MCF 10A (cell line): Measurements from ENCODE around the gene RAD51B. TPM values are rescaled to one million over a fixed set of nuclear protein-coding genes. Genes with fewer than 3 reads are reported as not detected.

ENCODE experiments used
- BruUV-seq: library from RNA; stranded (reverse); fragments of 400-500 nt; replicated peaks from 2 replicates; lab custom pipeline; 2021; lab: Mats Ljungman, UMichigan
- CTCF ChIA-PET: fragments of 300-600 bp; sonication (Branson Sonifier 250); formaldehyde crosslinking; extraction: SDS; loops from one replicate; lab custom pipeline; 2021; ENCODE audit warnings: antibody characterized with exemption, inconsistent platforms; lab: Yijun Ruan, JAX
- POLR2A ChIA-PET: fragments of 300-600, 350-650 bp; sonication (Branson Sonifier 250); formaldehyde crosslinking; extraction: SDS; loops from one replicate; lab custom pipeline; 2020; ENCODE audit warnings: antibody characterized with exemption, inconsistent platforms; lab: Yijun Ruan, JAX
- DNase-seq: peaks from one replicate; pipeline ENCODE4 v3.0.0-alpha.2; 2018; ENCODE audit not compliant: unreplicated experiment
- H3K27ac Mint-ChIP-seq: one replicate; pipeline ENCODE4 v1.8.0; 2022; ENCODE audit warnings: mild to moderate bottlenecking, low read depth, mixed read lengths; ENCODE audit not compliant: unreplicated experiment
- H3K27me3 Mint-ChIP-seq: one replicate; pipeline ENCODE4 v1.8.0; 2022; ENCODE audit warnings: mixed read lengths; ENCODE audit not compliant: insufficient read depth, unreplicated experiment
- H3K36me3 Mint-ChIP-seq: one replicate; pipeline ENCODE4 v1.8.0; 2022; ENCODE audit warnings: mild to moderate bottlenecking, moderate library complexity, mixed read lengths; ENCODE audit not compliant: insufficient read depth, unreplicated experiment
- H3K4me1 Mint-ChIP-seq: one replicate; pipeline ENCODE4 v1.8.0; 2022; ENCODE audit warnings: mixed read lengths; ENCODE audit not compliant: insufficient read depth, unreplicated experiment
- H3K4me3 Mint-ChIP-seq: one replicate; pipeline ENCODE4 v1.8.0; 2022; ENCODE audit warnings: mild to moderate bottlenecking, moderate library complexity, mixed read lengths; ENCODE audit not compliant: unreplicated experiment
- H3K9me3 Mint-ChIP-seq: one replicate; pipeline ENCODE4 v1.8.0; 2022; ENCODE audit warnings: mixed read lengths; ENCODE audit not compliant: unreplicated experiment
- CTCF ChIP-seq: fragments of 200-600 bp; IDR thresholded peaks from one replicate; pipeline ENCODE4 v1.8.0; 2022; ENCODE audit warnings: antibody characterized with exemption, mild to moderate bottlenecking; ENCODE audit not compliant: unreplicated experiment
- intact Hi-C: fragments of 100-400 bp; cut with micrococcal nuclease; formaldehyde crosslinking; loops from 2 replicates; pipeline ENCODE4 v1.14.1; 2022
- total RNA-seq: library from RNA; stranded (reverse); gene quantifications from 2 replicates; pipeline ENCODE4 v1.2.3, GENCODE V29; 2022

The RAD51B gene
- total RNA-seq, 1 experiment from 2014 or later = 14.6 TPM

- no peaks in the 10 kb centered on the region for H3K9me3 Mint-ChIP-seq
- DNase-seq = peak; percentile 46
- no peak for TF ChIP-seq CTCF
- BruUV-seq = no TSS peak
- ChIA-PET CTCF (interaction anchor here (0.6 to 1.4 kb wide), 3 partner anchors 346 to 624 kb away, joined by 3 read pairs; no protein-coding TSS in a partner anchor), POLR2A (interaction anchor here (0.7 to 2.4 kb wide), 15 partner anchors 9 to 287 kb away, joined by 3 to 10 read pairs (median 4); partner anchors contain the start of gene ZFP36L1)
- H3K27ac Mint-ChIP-seq = peak overlapping the region; percentile 88
- peak overlapping the region; percentile 44 for H3K4me3 Mint-ChIP-seq
- intact Hi-C loops = no loop called here
- no peaks in the 10 kb centered on the region for H3K27me3 Mint-ChIP-seq
- peaks cover 27% of the 10 kb centered on the region for H3K4me1 Mint-ChIP-seq
- H3K36me3 Mint-ChIP-seq = no peaks in the 10 kb centered on the region
Observed at GRCh38 chr14:68506021-68506644, 686.6 kb downstream of the RAD51B start.

GRCh38 chr14:68506645-68507419, 687.3 kb downstream of the RAD51B start:
- peak overlapping the region; percentile 44 for H3K4me3 Mint-ChIP-seq
- DNase-seq = no peak
- no TSS peak for BruUV-seq
- intact Hi-C loops = no loop called here
- TF ChIP-seq CTCF = no peak
- H3K9me3 Mint-ChIP-seq = no peaks in the 10 kb centered on the region
- ChIA-PET POLR2A (interaction anchor here (0.7 to 2.4 kb wide), 15 partner anchors 8 to 286 kb away, joined by 3 to 10 read pairs (median 4); partner anchors contain the start of gene ZFP36L1), CTCF (interaction anchor here (0.6 to 0.7 kb wide), 2 partner anchors 20 to 257 kb away, joined by 3 read pairs; no protein-coding TSS in a partner anchor)
- H3K27me3 Mint-ChIP-seq = no peaks in the 10 kb centered on the region
- no peaks in the 10 kb centered on the region for H3K36me3 Mint-ChIP-seq
- H3K4me1 Mint-ChIP-seq = peaks cover 27% of the 10 kb centered on the region
- H3K27ac Mint-ChIP-seq = peak overlapping the region; percentile 88

GRCh38 chr14:68507544-68508081, 688.0 kb downstream of the RAD51B start:
- no TSS peak for BruUV-seq
- Mint-ChIP-seq H3K4me1 (peaks cover 30% of the 10 kb centered on the region), H3K27ac (no peak overlapping the region), H3K27me3 (no peaks in the 10 kb centered on the region), H3K36me3 (no peaks in the 10 kb centered on the region), H3K9me3 (no peaks in the 10 kb centered on the region), H3K4me3 (no peak overlapping the region)
- no peak for TF ChIP-seq CTCF
- no peak for DNase-seq
- CTCF ChIA-PET = interaction anchor here (0.6 to 0.7 kb wide), 3 partner anchors 17 to 257 kb away, joined by 3 read pairs; no protein-coding TSS in a partner anchor
- POLR2A ChIA-PET = interaction anchor here (1.0 to 2.4 kb wide), 4 partner anchors 10 to 49 kb away, joined by 3 to 10 read pairs (median 4); no protein-coding TSS in a partner anchor
- intact Hi-C loops = no loop called here
